GM18909 (cell line): ENCODE data around the gene SMOC1.

Experiments used
- ATAC-seq: cut with Tn5 transposase; IDR thresholded peaks from one replicate; pipeline ENCODE4 v1.9.1; 2021; ENCODE audit warnings: mild to moderate bottlenecking; ENCODE audit not compliant: unreplicated experiment, poor library complexity

SMOC1 gene

DNA sequence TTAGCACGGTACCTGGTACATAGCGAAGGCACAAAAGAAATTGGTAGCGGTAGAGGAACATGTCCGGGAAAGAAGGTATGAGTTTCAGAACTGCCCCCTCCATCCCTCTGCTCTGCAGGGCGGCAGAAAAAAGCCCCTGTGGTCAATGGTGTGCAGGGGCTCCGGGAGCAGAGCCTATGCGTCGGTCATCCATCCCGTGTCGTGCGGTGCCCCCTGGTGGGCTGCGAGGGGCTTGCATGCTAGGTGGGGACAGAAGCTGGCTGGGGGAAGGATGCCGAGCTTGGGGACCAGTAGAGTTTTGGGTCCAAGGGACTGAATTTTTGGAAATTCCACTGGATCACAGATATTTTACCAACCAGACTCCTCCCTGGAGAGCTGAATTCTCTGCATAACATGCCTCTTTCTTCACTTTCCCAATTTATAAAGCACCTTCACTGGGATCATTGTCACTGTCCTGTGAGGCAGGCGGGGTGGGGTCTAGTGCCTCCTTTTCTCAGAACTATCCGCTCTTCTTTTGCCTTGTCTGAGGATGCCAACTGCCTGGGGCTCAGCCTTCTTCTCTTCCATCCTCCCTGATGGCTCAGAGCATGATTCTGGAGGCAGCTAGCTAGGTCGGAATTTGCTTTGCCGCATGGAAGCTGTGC lies 148.7 kb downstream of the SMOC1 start:
- ATAC-seq = no peak

DNA sequence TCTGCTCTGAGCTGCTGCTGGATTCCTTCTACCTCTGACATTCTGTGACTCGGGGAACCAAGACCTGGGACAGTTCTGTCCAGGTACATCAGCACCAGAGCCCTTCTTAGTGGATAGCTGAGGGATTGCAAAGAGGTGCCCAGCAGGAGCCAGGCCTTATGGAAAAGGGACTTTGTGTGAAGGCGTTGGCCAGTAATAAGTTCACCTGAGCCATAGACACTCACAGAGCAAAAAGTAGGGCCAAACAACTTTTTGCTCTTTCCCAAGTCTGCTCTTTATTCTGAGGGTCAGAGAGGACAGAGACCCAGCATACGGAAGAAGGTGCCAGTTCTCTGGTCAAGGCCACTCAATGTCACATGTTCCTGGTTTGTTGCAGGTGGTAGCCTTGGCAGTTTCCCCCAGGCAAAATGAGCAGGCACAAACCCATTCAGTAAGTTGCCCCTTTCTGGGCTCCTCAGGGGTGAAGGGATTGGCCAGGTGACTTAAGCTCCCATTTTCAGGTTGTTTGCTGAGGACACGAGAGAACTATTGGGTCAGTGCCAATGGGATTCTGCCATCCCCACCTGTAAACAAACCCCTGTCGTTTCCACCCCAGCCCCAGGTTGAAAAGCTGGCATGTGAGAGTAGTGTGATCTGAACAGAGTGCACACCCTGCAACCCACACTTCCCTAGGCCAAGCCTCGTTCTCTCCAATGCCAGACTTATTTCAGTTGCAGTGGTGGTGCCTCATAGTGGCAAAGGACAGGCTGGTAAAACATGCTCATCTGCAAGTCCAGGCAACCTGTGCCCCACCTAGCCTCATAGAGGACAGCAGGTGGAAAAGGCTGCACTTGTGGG lies 150.3 kb downstream of the SMOC1 start:
- no peak for ATAC-seq

DNA sequence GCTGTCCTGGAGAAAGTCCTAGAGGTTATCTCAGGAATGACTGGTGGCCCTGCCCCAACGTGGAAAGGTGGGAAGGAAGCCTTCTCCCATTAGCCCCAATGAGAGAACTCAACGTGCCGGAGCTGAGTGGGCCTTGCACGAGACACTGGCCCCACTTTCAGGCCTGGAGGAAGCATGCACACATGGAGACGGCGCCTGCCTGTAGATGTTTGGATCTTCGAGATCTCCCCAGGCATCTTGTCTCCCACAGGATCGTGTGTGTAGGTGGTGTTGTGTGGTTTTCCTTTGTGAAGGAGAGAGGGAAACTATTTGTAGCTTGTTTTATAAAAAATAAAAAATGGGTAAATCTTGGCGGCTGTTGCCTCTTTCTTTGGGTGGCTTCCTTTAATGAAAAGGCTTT lies 152.8 kb downstream of the SMOC1 start:
- ATAC-seq = no peak

DNA sequence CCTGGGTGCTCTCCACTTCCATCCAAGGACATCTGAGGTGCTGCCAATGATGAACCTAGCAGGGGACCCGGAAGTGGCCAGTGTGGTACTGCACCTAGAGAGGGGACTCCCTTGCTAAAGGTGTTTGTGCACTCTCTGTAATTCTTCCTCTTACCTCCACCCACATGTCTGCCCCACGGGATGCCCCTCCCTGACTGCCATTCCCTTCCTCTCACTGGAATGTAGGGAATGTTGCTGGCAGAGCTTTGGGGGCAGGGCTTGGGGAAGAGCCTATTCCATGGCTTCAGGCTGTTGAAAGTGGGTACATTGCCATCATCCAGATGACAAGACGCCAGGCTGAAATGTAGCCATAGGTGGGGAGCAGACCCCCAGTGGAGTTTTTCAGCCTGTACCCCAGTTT lies 153.2 kb downstream of the SMOC1 start:
- ATAC-seq = no peak

DNA sequence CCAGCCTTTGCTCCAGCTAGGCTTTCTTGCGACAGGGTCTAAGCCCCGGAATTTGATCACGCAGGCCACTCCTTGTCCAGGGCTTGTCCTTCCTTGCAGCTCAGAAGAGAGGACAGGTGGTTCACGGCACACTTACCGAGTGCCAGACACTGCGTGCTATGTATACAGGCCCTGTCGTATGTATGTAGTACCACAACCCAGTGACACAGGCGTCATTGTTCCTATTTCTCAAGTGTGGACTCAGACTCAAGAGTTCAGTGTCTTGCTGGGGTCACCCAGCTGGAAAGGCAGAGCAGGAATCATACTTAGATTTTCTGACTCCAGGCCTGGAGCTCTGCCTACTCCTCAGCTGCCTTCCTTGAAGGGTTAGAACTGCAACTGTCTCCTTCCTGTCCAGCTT lies 153.9 kb downstream of the SMOC1 start:
- ATAC-seq = no peak

DNA sequence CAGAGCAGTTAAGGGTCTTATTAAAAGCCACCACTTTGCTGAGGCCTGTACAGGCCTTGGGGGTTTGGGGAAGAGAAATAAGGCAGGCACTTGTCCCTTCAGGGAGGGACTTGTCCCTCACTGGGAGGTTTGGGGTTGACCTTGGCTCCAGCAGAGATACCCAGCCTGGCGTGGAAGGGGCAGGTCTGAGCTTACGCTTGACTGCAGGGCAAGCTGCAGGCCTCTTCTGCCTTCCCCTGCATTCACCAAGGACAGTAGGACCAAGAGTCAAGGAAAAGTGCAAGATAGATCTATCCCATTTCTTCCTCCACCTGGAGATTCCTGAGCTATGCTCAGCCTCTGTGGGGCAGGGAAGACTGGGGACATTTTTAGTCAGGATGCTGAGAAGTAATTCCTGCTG lies 154.3 kb downstream of the SMOC1 start:
- ATAC-seq = no peak

DNA sequence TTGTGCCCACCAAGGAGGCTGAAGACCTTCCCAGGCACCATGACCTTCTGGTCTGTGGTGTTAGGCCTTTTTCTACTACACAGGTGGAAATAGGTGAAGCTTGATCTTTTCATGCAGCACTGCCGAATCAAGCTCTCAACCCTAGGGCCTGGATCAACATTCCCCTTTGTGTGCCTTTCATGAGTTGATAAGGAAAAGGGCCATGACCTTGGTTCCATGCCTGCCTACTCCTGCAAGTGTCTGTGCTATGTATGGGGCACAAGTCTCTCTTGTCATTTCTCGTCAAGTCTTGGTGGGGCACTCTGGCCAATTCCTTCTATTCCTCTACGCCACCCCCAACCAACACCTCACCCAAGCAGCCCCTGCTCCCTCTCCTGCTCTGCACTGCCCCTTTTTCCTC lies 155.0 kb downstream of the SMOC1 start:
- ATAC-seq = no peak

DNA sequence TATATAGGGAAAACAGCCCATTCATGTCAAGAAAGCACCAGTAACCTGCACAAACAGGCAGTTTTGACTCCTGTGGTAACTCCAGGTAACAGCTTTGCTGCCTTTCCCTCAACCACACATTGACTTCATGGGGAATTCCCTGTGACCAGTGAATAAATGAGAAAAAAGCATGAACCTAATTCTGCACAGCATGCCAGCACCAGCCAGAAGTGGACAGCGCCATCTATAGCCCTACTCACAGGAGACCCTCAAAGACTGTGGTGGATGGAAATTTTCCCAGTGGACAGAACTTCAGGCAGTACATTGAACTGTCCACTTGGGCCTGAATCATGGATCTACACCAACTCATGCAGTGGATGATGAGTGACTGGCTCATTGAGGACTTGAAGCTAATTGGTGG lies 157.4 kb downstream of the SMOC1 start:
- ATAC-seq = no peak

DNA sequence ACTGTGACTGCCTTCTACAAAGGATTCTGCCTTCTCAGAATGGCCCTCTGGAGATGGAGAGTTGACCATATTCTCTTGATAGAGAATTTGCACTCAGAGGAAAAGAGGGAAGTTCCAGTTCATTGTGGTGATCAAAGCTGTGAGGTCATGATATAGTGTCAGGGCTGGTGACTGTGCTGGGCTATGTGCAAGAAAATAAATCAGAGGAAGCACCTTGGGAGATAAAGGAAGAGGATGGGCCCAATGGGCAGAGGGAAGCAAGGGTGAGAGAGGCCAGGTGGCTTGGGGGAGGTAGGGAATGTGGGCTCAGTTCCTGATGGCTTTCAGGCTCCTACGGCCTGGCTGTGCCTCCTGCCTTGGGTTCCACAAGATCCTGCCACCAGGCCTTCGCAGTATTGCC lies 163.8 kb downstream of the SMOC1 start:
- ATAC-seq = no peak

DNA sequence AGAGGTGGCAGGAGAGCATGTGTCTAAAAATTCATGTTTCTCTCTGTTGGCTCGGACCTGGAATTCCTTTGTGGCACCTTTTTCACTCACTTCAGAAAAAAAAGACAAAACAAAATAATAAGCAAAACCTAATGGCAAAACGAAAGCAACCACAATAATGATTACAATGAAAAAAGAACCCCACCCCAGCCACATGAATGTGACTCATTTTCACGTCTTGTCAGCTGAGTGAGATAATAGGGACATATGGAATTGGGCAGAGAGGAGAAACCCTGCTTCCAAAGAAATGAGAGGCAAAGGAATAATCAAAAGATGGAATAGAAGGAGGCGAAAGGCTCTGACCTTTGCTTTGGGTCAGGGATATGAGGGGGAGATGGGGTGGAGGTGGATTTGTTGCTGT lies 166.1 kb downstream of the SMOC1 start:
- no peak for ATAC-seq

DNA sequence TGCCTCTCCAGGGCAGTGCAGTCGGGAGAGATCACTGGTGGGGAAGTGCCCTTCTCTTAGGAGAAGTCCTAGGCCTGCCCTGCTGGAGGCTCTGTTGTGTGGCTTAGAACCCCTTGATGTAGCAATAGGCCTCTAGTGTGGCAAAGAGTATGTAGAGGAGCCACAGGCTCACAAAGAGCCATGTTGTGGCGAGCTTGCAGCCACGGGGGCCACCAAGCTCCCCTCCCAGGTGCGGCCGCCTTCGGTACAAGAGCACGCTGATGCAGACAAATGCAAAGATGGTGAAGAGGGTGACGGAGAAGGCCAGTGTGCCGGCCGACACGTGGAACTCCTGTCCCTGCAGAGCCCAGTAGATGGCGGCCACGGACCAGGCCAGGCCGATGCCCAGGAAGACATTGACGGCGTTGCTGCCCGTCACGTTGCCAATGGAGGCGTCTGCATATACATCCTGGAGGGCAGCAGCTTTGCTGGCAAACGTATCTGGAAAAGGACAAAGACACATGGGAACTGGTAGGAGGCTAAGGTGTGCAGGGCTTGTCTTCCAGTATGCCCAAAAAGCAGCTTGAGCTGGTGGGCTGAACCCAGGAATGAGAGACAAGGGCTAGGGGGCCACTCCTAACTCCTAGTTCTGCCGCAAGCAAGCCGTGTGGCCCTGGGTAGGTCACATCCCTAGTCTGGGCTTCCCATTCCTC lies 166.8 kb downstream of the SMOC1 start:
- ATAC-seq = no peak

DNA sequence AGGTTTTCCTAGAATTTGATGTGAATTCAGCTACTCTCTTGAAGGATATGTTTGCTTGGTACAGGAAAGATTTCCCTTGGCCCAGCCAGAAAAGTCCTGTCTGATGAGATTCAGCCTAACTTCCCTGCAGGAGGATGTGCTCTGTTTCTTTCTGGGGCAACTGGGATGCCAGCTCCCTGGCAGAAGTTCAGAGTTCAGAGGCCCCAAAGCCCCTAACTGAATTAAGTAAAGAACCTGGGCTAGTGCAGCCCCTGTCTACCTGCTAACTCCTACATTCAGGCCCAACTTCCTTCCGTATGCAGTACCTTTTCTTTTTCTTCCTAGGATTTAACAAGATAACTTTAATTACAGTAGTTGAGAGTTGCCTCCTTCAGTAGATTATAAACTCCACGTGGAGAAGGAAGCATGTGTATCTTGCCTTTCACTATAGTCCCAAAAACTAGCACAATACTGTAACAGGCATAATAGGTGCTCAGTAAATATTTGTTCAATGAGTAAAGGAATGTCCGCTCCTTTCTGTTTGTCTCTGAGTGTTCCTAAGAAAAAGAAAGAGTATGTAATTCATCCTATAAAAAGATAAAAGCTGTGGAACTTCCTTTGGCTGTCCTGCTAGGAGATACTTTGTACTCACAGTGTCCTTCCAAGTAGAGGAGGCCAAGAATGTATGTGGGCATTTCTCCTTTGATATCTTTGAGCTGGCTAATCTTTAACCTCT lies 168.5 kb downstream of the SMOC1 start:
- ATAC-seq = no peak

DNA sequence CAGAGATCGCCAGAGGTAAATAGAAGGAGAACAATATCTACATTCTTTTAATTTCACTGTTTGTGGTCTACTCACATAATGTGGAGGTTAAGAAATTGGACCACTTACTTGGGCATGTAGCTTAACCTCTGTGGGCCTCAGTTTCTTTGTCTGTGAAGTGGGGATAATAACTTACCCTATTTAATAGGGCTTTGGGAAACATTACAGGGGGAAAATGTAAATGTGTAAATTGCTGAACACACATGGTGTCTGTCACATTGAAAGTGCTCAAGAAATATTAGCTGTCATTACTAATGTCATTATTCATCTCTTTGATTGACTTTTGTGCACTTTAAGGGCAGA lies 169.1 kb downstream of the SMOC1 start:
- no peak for ATAC-seq

DNA sequence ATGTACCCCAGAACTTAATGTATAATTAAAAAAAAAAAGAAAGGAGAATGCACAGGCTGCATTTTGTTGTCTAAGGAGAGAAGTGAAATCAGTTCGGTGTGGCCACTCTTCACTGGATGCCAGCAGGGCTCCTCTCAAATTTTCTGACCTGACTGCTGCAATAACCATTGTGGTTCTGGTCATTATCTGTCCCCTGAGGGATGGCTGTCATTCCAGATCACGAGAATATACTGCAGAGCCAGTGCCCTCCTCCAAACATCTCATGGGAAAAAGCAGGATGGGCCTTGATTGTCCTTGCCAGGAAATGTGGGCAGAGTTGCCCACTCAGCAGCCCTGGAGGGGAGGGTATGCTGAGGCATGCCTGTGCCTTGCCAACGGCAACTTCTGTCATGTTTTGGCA lies 170.4 kb downstream of the SMOC1 start:
- ATAC-seq = no peak

DNA sequence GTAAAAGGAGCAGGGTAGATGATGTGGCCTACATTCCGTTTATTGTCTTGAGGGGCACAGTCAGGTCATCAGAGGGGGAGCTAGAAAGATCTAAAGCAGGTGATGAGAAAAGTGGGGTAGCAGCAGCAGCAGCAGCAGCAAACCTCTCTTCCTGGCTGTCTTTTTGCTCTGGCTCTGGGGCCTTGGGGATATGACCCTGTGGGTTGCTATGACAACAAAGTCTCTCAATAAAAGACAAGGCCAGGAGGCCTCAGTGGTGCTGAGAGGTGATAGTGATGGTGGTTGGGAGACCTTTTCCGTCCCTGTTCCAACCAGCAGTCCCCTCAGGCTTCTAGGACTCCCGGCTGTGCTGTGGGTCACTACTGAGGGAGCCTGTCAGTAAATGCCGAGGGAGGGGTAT lies 170.9 kb downstream of the SMOC1 start:
- no peak for ATAC-seq

DNA sequence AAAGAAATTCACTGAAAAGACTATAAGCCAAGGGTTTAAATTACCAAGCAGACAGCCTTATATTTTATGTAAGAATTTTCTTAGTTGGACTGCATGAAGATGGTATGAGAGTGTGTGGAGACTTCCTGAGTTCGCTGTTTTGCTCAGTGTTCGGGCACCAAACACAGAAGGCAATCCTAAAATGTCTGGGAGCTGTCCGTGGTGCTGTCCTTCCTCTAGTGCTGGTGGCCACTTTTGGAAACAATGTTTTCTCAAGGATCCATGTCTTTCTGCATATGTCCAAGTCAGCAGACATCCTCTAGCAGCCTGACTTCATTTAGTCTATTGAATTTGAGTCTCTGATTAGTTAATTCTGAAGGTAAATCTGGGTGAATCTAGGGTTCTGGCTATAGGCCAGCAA lies 173.8 kb downstream of the SMOC1 start:
- ATAC-seq = no peak

DNA sequence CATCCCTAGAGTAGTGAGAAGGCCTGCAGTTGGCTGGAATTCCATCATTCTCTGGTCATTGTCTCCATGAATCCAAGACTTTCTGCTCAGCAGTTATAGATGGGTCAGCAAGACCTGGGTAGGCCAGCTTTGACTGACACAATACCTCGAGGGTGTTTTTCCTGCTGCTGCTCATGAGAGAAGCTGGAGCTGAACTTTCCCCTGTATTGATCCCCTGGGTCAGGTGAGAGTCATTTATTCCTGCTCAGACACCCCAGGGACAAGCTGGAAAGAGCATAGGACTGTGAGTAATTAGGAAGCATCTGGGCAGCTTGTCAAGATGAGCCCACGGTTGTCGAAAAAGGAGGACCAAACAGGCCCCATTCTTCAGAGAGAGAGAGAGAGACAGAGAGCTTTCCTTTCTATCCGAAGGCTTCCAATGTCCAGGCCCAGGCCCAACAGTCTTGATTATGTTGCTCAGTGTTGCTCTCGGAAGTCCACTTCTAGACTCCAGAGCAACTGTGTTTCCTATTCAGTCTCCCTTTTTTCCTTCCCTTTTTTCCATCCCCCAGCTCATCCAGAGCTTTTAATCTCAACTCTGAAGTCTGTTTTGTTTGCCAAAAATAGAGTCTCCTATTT lies 178.4 kb downstream of the SMOC1 start:
- no peak for ATAC-seq

DNA sequence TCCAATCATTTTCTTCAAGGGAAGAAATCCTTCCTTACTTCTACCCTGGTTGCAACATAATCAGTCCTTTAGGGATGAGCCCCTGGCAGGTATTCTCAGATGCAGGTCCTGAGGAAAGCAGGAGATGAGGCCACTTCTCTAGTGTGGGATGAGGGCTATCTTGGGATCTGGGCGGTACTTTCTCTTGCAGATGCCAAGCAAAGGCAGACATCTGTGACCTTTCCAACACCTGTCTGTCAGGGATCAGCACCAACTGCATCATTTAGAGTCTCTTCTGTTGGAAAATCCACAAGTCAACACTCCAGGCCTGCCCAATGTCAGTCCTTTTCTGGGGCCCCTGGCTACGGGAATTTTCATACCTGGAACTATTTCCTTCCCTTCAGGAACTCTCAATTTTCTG lies 180.3 kb downstream of the SMOC1 start:
- ATAC-seq = no peak

DNA sequence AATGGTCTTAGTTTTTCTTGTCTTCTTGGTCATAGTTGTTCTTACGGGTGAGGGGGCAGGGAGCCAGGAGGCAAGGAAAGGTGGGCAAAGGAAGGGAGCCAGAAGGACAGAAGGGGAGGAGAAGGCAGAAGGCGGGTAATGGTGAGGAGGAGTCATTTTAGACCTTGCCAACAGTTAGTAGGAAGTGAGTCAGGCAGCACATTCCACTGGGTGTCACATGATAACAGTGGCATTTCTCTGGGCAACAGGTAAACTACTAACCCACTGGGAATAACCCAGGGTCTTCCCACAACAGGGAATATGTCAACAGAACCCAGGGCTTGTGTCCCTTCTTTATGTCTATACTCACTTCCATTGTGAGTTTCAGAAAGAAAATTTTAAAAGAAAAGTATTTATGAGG lies 181.9 kb downstream of the SMOC1 start:
- ATAC-seq = no peak

DNA sequence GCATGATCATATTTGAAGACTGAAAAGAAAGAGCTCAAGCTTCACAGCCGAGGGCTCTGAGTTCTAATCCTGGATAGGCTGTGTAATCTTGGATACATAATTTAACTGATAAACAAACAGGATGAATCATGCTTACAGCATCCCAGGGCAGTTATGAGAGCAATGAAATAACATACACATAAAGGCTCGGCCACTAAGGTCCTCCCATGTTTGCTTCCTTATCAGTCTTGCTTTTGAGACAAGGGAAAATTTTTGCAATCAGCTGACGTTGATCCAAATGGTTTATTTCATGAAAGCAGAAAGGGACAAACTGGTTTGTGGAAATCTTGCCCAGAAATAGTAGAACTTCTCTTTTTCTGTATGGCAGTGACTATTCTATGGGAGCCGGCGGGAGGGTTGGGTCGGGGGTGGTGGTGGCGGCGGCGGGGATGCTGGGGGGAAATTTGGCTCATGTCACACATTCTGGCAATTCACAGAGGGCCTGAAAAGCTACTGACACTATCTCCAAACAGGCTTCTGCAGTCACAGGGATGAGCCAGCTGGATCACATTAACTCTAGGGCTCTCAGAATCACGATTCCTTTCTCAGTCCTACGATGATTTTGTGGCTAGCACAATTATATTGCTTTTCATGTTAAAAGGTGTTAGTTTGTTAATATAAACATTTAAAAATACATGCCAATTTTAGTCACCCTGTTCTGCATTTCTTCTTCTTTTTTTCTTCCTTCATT lies 185.1 kb downstream of the SMOC1 start:
- no peak for ATAC-seq
